NCI-H1930 (cell line): ENCODE measurements around the gene CYP1A1.
"Not testable (repeated sequence)": the region's sequence is repeated elsewhere in the genome, so short reads cannot be mapped to it uniquely, and the experiment has no call there.

Experiments
- DNase-seq, 2 experiments: peaks; one replicate each; lab custom pipeline; 2025; lab: John Stamatoyannopoulos, UW

CYP1A1 gene

GRCh38 chr15:74725225-74725774 lies at the start of gene CYP1A1:
TSS of gene CYP1A1 (minus strand) at chr15:74725528. CDS start at chr15:74723097, 2,431 bp downstream.
- peak; percentile 12 to 45 for DNase-seq

- DNase-seq, result no peak
Measured at GRCh38 chr15:74773731-74774252, 48.5 kb upstream of the CYP1A1 start.

GRCh38 chr15:74773329-74773728 lies 48.0 kb upstream of the CYP1A1 start:
- no peak for DNase-seq

GRCh38 chr15:74770211-74770903 lies 45.0 kb upstream of the CYP1A1 start:
- no peak for DNase-seq

GRCh38 chr15:74769463-74770025 lies 44.2 kb upstream of the CYP1A1 start:
- no peak for DNase-seq

GRCh38 chr15:74768771-74769342 lies 43.5 kb upstream of the CYP1A1 start:
- DNase-seq, result peak; percentile 27 to 63

GRCh38 chr15:74768099-74768770 lies 42.9 kb upstream of the CYP1A1 start:
- DNase-seq, result no peak

GRCh38 chr15:74767167-74768098 lies 42.1 kb upstream of the CYP1A1 start:
- no peak for DNase-seq

- no peak for DNase-seq
Measured at GRCh38 chr15:74763416-74763815, 38.1 kb upstream of the CYP1A1 start.

- DNase-seq, result no peak
Measured at GRCh38 chr15:74762791-74763150, 37.4 kb upstream of the CYP1A1 start.

GRCh38 chr15:74758736-74759135 lies 33.4 kb upstream of the CYP1A1 start:
- no peak for DNase-seq

- DNase-seq, result no peak
Measured at GRCh38 chr15:74754593-74755215, 29.4 kb upstream of the CYP1A1 start.

- no peak for DNase-seq
Measured at GRCh38 chr15:74752531-74752930, 27.2 kb upstream of the CYP1A1 start.

GRCh38 chr15:74752011-74752410 lies 26.7 kb upstream of the CYP1A1 start:
- no peak for DNase-seq

GRCh38 chr15:74750751-74751150 lies 25.4 kb upstream of the CYP1A1 start:
- no peak for DNase-seq

- no peak for DNase-seq
Measured at GRCh38 chr15:74749832-74750231, 24.5 kb upstream of the CYP1A1 start.

GRCh38 chr15:74748322-74748946 lies 23.1 kb upstream of the CYP1A1 start, which contains the start of gene CYP1A2:
TSS of gene CYP1A2 (plus strand) at chr15:74748845. CDS start at chr15:74749739, 894 bp downstream.
- no peak for DNase-seq

GRCh38 chr15:74746389-74746788 lies 21.1 kb upstream of the CYP1A1 start:
- DNase-seq, result no peak

- no peak for DNase-seq
Measured at GRCh38 chr15:74742422-74742821, 17.1 kb upstream of the CYP1A1 start.

- not testable (repeated sequence) for DNase-seq
Measured at GRCh38 chr15:74738239-74738638, 12.9 kb upstream of the CYP1A1 start.
